OCI-LY3 (cell line): ENCODE data around the gene ABI2.

Source experiments
- H2AFZ ChIP-seq: fragments of 200-600, 300-600 bp; shearing (Covaris generic); 2 replicates; pipeline ENCODE4 v1.6.0; 2014; ENCODE audit warnings: antibody characterized with exemption, low read depth, low read length
- H3K27ac ChIP-seq: fragments of 200-600, 300-600 bp; sonication (generic); 2 replicates; pipeline ENCODE4 v1.5.1; 2014; ENCODE audit warnings: mild to moderate bottlenecking, low read length, moderate library complexity, mixed read lengths
- H3K27me3 ChIP-seq: fragments of 200-600, 300-600 bp; sonication (generic); 2 replicates; pipeline ENCODE4 v1.6.1; 2014; ENCODE audit warnings: low read depth, low read length, mixed read lengths
- H3K36me3 ChIP-seq: fragments of 200-600, 300-600 bp; sonication (generic); replicated peaks from 2 replicates; pipeline ENCODE3; 2014; ENCODE audit warnings: low read depth, low read length, mixed read lengths
- H3K4me1 ChIP-seq: fragments of 300-600, 200-600 bp; sonication (generic); 2 replicates; pipeline ENCODE4 v1.6.1; 2014; ENCODE audit warnings: low read length, mixed read lengths
- H3K4me2 ChIP-seq: fragments of 200-600, 300-600 bp; sonication (generic); 2 replicates; pipeline ENCODE4 v1.6.1; 2014; ENCODE audit warnings: low read length, mixed read lengths
- H3K4me3 ChIP-seq: fragments of 300-600, 200-600 bp; sonication (generic); 2 replicates; pipeline ENCODE4 v1.5.1; 2014; ENCODE audit warnings: antibody characterized with exemption, mild to moderate bottlenecking, low read length, moderate library complexity
- H3K79me2 ChIP-seq: fragments of 300-600, 200-600 bp; shearing (Covaris generic); 2 replicates; pipeline ENCODE4 v1.6.1; 2014; ENCODE audit warnings: mild to moderate bottlenecking, low read length, mixed read lengths
- H3K9ac ChIP-seq: fragments of 300-600, 200-600 bp; shearing (Covaris generic); 2 replicates; pipeline ENCODE4 v1.6.0; 2014; ENCODE audit warnings: mild to moderate bottlenecking, low read length, moderate library complexity
- H3K9me3 ChIP-seq: fragments of 200-600, 300-600 bp; shearing (Covaris generic); 2 replicates; pipeline ENCODE4 v1.6.1; 2014; ENCODE audit warnings: low read length, mixed read lengths; ENCODE audit not compliant: insufficient read depth
- H4K20me1 ChIP-seq: fragments of 200-600, 300-600 bp; sonication (generic); 2 replicates; pipeline ENCODE4 v1.6.1; 2016; ENCODE audit warnings: low read length, mixed read lengths; ENCODE audit not compliant: insufficient read depth
- CTCF ChIP-seq: fragments of 200-600, 300-600 bp; sonication (generic); IDR thresholded peaks from 2 replicates; pipeline ENCODE4 v1.5.1; 2014; ENCODE audit warnings: antibody characterized with exemption, low read length, low read depth
- EZH2phosphoT487 ChIP-seq: fragments of 200-600 bp; shearing (Covaris generic); IDR thresholded peaks from 2 replicates; pipeline ENCODE4 v1.6.1; 2018; ENCODE audit warnings: antibody characterized with exemption, mixed run types, low read depth

ABI2 gene

GRCh38 chr2:203489531-203489930, 161.3 kb downstream of the ABI2 start:
- peaks cover 9% of the 10 kb centered on the region for H3K4me1 ChIP-seq
- no peaks in the 10 kb centered on the region for H3K79me2 ChIP-seq
- no peak overlapping the region for H3K4me3 ChIP-seq
- H3K4me2 ChIP-seq: no peak overlapping the region
- H3K36me3 ChIP-seq: no peaks in the 10 kb centered on the region
- no peak overlapping the region for H3K27ac ChIP-seq
- no peak overlapping the region for H3K9ac ChIP-seq
- H3K27me3 ChIP-seq: no peaks in the 10 kb centered on the region
- H4K20me1 ChIP-seq: no peaks in the 10 kb centered on the region
- no peak for TF ChIP-seq CTCF
- TF ChIP-seq EZH2phosphoT487: no peak
- H3K9me3 ChIP-seq: no peaks in the 10 kb centered on the region
- H2AFZ ChIP-seq: no peak overlapping the region

GRCh38 chr2:203490391-203490790, 162.2 kb downstream of the ABI2 start:
- H3K36me3 ChIP-seq: no peaks in the 10 kb centered on the region
- TF ChIP-seq EZH2phosphoT487: no peak
- no peak for TF ChIP-seq CTCF
- H3K9me3 ChIP-seq: no peaks in the 10 kb centered on the region
- H3K4me1 ChIP-seq: 0 out of 2 replicates have a peak, but pooled peaks cover under 1% of the 10 kb centered on the region
- no peak overlapping the region for H3K9ac ChIP-seq
- no peak overlapping the region for H3K4me2 ChIP-seq
- no peaks in the 10 kb centered on the region for H3K27me3 ChIP-seq
- H3K4me3 ChIP-seq: no peak overlapping the region
- no peaks in the 10 kb centered on the region for H4K20me1 ChIP-seq
- H2AFZ ChIP-seq: no peak overlapping the region
- H3K27ac ChIP-seq: no peak overlapping the region
- no peaks in the 10 kb centered on the region for H3K79me2 ChIP-seq

GRCh38 chr2:203492965-203493364, 164.8 kb downstream of the ABI2 start:
- H4K20me1 ChIP-seq: no peaks in the 10 kb centered on the region
- no peaks in the 10 kb centered on the region for H3K27me3 ChIP-seq
- TF ChIP-seq CTCF: no peak
- no peak for TF ChIP-seq EZH2phosphoT487
- H3K79me2 ChIP-seq: no peaks in the 10 kb centered on the region
- no peak overlapping the region for H2AFZ ChIP-seq
- no peak overlapping the region for H3K4me3 ChIP-seq
- no peaks in the 10 kb centered on the region for H3K36me3 ChIP-seq
- H3K27ac ChIP-seq: no peak overlapping the region
- no peaks in the 10 kb centered on the region; the same call in 1 of the 2 replicates for H3K4me1 ChIP-seq
- H3K9me3 ChIP-seq: no peaks in the 10 kb centered on the region
- no peak overlapping the region for H3K4me2 ChIP-seq
- no peak overlapping the region for H3K9ac ChIP-seq
